Mesothelial cell of epicardium (in vitro differentiated cells): ENCODE data around the gene TRERF1. TPM values are rescaled to one million over a fixed set of nuclear protein-coding genes. Genes with fewer than 3 reads are reported as not detected.

ENCODE experiments used
- DNase-seq, 2 experiments: peaks; one replicate each; pipeline ENCODE4 v3.0.0; 2021; ENCODE audit warnings: low spot score in 2 of 2; ENCODE audit not compliant: unreplicated experiment in 2 of 2
- H3K27ac Mint-ChIP-seq: 2 replicates; pipeline ENCODE4 v1.8.0; 2021; ENCODE audit warnings: mixed read lengths
- H3K27me3 Mint-ChIP-seq: 2 replicates; pipeline ENCODE4 v1.8.0; 2021; ENCODE audit warnings: low read depth, mixed read lengths
- H3K36me3 Mint-ChIP-seq: 2 replicates; pipeline ENCODE4 v1.8.0; 2021; ENCODE audit warnings: mixed read lengths
- H3K4me1 Mint-ChIP-seq: 2 replicates; pipeline ENCODE4 v1.8.0; 2021; ENCODE audit warnings: mixed read lengths
- H3K4me3 Mint-ChIP-seq: 2 replicates; pipeline ENCODE4 v1.8.0; 2021; ENCODE audit warnings: mild to moderate bottlenecking, moderate library complexity, mixed read lengths
- H3K9me3 Mint-ChIP-seq: 2 replicates; pipeline ENCODE4 v1.8.0; 2021; ENCODE audit warnings: mixed read lengths
- CTCF ChIP-seq: fragments of 200-600 bp; sonication (generic); IDR thresholded peaks from one replicate; pipeline ENCODE4 v1.5.0; 2021; ENCODE audit warnings: antibody characterized with exemption; ENCODE audit not compliant: unreplicated experiment
- total RNA-seq: library from RNA; stranded (reverse); gene quantifications from 3 replicates; pipeline ENCODE4 v1.2.1, GENCODE V29; 2021

TRERF1 gene
- 18.6 to 20.3 TPM (median 19.8 TPM) in 3 replicates for total RNA-seq

- H3K27me3 Mint-ChIP-seq: no peaks in the 10 kb centered on the region
- no peak for TF ChIP-seq CTCF
- H3K36me3 Mint-ChIP-seq: peaks cover 7% of the 10 kb centered on the region
- H3K27ac Mint-ChIP-seq: peak within 1 kb of the TSS; percentile 95
- H3K4me1 Mint-ChIP-seq: peaks cover 46% of the 10 kb centered on the region
- no peaks in the 10 kb centered on the region for H3K9me3 Mint-ChIP-seq
- H3K4me3 Mint-ChIP-seq: peak within 1 kb of the TSS; percentile 95
- DNase-seq: peak; percentile 41 to 76
Observed at GRCh38 chr6:42451333-42452170, at the start of gene TRERF1. TRERF1 (minus strand) TSS chr6:42451926; CDS start chr6:42269590, 182,336 bp downstream.

GRCh38 chr6:42498473-42499128 is 46.9 kb upstream of the TRERF1 start:
- no peak for TF ChIP-seq CTCF
- Mint-ChIP-seq H3K27ac (no peak overlapping the region), H3K4me1 (no peaks in the 10 kb centered on the region), H3K36me3 (no peaks in the 10 kb centered on the region), H3K4me3 (no peak overlapping the region), H3K9me3 (peaks cover 44% of the 10 kb centered on the region), H3K27me3 (no peaks in the 10 kb centered on the region)
- no peak for DNase-seq

GRCh38 chr6:42493914-42494539 is 42.3 kb upstream of the TRERF1 start:
- Mint-ChIP-seq H3K27me3 (no peaks in the 10 kb centered on the region), H3K9me3 (peaks cover 24% of the 10 kb centered on the region), H3K4me3 (no peak overlapping the region), H3K36me3 (no peaks in the 10 kb centered on the region), H3K4me1 (no peaks in the 10 kb centered on the region), H3K27ac (no peak overlapping the region)
- no peak for DNase-seq
- TF ChIP-seq CTCF: no peak

- H3K36me3 Mint-ChIP-seq: no peaks in the 10 kb centered on the region
- H3K27me3 Mint-ChIP-seq: no peaks in the 10 kb centered on the region
- H3K4me3 Mint-ChIP-seq: no peak overlapping the region
- no peak for DNase-seq
- H3K4me1 Mint-ChIP-seq: peaks cover 13% of the 10 kb centered on the region
- no peak overlapping the region for H3K27ac Mint-ChIP-seq
- H3K9me3 Mint-ChIP-seq: no peaks in the 10 kb centered on the region
- no peak for TF ChIP-seq CTCF
Observed at GRCh38 chr6:42488129-42488528, 36.4 kb upstream of the TRERF1 start.

- no peak for DNase-seq
- H3K27me3 Mint-ChIP-seq: no peaks in the 10 kb centered on the region
- TF ChIP-seq CTCF: no peak
- H3K9me3 Mint-ChIP-seq: no peaks in the 10 kb centered on the region
- no peak overlapping the region for H3K4me3 Mint-ChIP-seq
- H3K36me3 Mint-ChIP-seq: no peaks in the 10 kb centered on the region
- H3K27ac Mint-ChIP-seq: peak overlapping the region; percentile 33
- H3K4me1 Mint-ChIP-seq: peaks cover 35% of the 10 kb centered on the region
Observed at GRCh38 chr6:42484261-42484660, 32.5 kb upstream of the TRERF1 start.
